IPS DF 6.9 (cell line): ENCODE measurements around the gene PDZRN4.
"Not testable (repeated sequence)": the region's sequence is repeated elsewhere in the genome, so short reads cannot be mapped to it uniquely, and the experiment has no call there.

ENCODE experiments used
- DNase-seq: peaks from one replicate; pipeline ENCODE4 v3.0.0-alpha.2; 2013; ENCODE audit warnings: low read depth, low spot score
- H3K27ac ChIP-seq: one replicate; pipeline ENCODE4 v1.5.1; 2013; ENCODE audit warnings: low read length, control low read depth
- H3K27me3 ChIP-seq: 2 replicates; pipeline ENCODE4 v1.6.1; 2013; ENCODE audit warnings: mild to moderate bottlenecking, low read length; ENCODE audit not compliant: control insufficient read depth, insufficient read depth
- H3K36me3 ChIP-seq: 2 replicates; pipeline ENCODE4 v1.6.1; 2013; ENCODE audit warnings: low read length; ENCODE audit not compliant: control insufficient read depth, insufficient read depth
- H3K4me1 ChIP-seq: 2 replicates; pipeline ENCODE4 v1.6.1; 2013; ENCODE audit warnings: low read length; ENCODE audit not compliant: control insufficient read depth, insufficient read depth
- H3K4me3 ChIP-seq: 2 replicates; pipeline ENCODE4 v1.5.1; 2013; ENCODE audit warnings: mild to moderate bottlenecking, low read length
- H3K9me3 ChIP-seq: 2 replicates; pipeline ENCODE4 v1.6.1; 2013; ENCODE audit warnings: low read length, inconsistent platforms; ENCODE audit not compliant: control insufficient read depth, insufficient read depth
- WGBS: extraction: QIAGEN DNeasy Blood & Tissue Kit; methylation state at CpG from one replicate; pipeline ENCODE4 v1.1.7; 2013; ENCODE audit warnings: mixed read lengths, missing lambda C conversion rate; ENCODE audit not compliant: insufficient read length, insufficient coverage; 5-methylcytosine and 5-hydroxymethylcytosine counted together

PDZRN4 gene

GRCh38 chr12:41242603-41243002, 54.5 kb downstream of the PDZRN4 start:
- Histone ChIP-seq H3K9me3 (no peaks in the 10 kb centered on the region), H3K4me3 (no peak overlapping the region), H3K36me3 (no peaks in the 10 kb centered on the region), H3K4me1 (no peaks in the 10 kb centered on the region), H3K27me3 (no peaks in the 10 kb centered on the region), H3K27ac (no peak overlapping the region)
- no CpG with 5 or more reads among the region's 2 CpGs for WGBS
- DNase-seq = no peak

GRCh38 chr12:41248391-41248790, 60.3 kb downstream of the PDZRN4 start:
- H3K27ac ChIP-seq = no peak overlapping the region
- no CpG with 5 or more reads among the region's 2 CpGs for WGBS
- no peak overlapping the region for H3K4me3 ChIP-seq
- H3K9me3 ChIP-seq = no peaks in the 10 kb centered on the region
- H3K36me3 ChIP-seq = no peaks in the 10 kb centered on the region
- no peaks in the 10 kb centered on the region for H3K4me1 ChIP-seq
- no peak for DNase-seq
- no peaks in the 10 kb centered on the region for H3K27me3 ChIP-seq

- Histone ChIP-seq H3K9me3 (no peaks in the 10 kb centered on the region), H3K27ac (no peak overlapping the region), H3K27me3 (no peaks in the 10 kb centered on the region), H3K36me3 (no peaks in the 10 kb centered on the region), H3K4me3 (no peak overlapping the region), H3K4me1 (no peaks in the 10 kb centered on the region)
- no peak for DNase-seq
- WGBS = no CpG with 5 or more reads among the region's 2 CpGs
These were observed 62.6 kb downstream of the PDZRN4 start for GRCh38 chr12:41250748-41251147.

- Histone ChIP-seq H3K4me3 (no peak overlapping the region), H3K4me1 (no peaks in the 10 kb centered on the region), H3K36me3 (no peaks in the 10 kb centered on the region), H3K27me3 (no peaks in the 10 kb centered on the region), H3K27ac (no peak overlapping the region), H3K9me3 (no peaks in the 10 kb centered on the region)
- DNase-seq = no peak
- WGBS = 100% methylated on average over 1 of the region's 4 CpGs
These were observed 66.1 kb downstream of the PDZRN4 start for GRCh38 chr12:41254004-41254914.

- WGBS = no CpG with 5 or more reads among the region's 6 CpGs
- not testable (repeated sequence) for H3K27ac ChIP-seq, H3K4me3 ChIP-seq, H3K4me1 ChIP-seq, H3K36me3 ChIP-seq, H3K9me3 ChIP-seq, H3K27me3 ChIP-seq, DNase-seq
These were observed 75.1 kb downstream of the PDZRN4 start for GRCh38 chr12:41263196-41263595.

- Histone ChIP-seq H3K4me1 (no peaks in the 10 kb centered on the region), H3K4me3 (no peak overlapping the region), H3K36me3 (no peaks in the 10 kb centered on the region), H3K9me3 (no peaks in the 10 kb centered on the region), H3K27ac (no peak overlapping the region), H3K27me3 (no peaks in the 10 kb centered on the region)
- DNase-seq = no peak
These were observed 76.2 kb downstream of the PDZRN4 start for GRCh38 chr12:41264281-41264680.

- H3K36me3 ChIP-seq = no peaks in the 10 kb centered on the region
- no peaks in the 10 kb centered on the region for H3K27me3 ChIP-seq
- DNase-seq = no peak
- WGBS = no CpG with 5 or more reads among the region's 1 CpG
- H3K9me3 ChIP-seq = no peaks in the 10 kb centered on the region
- H3K27ac ChIP-seq = no peak overlapping the region
- H3K4me3 ChIP-seq = no peak overlapping the region
- no peaks in the 10 kb centered on the region for H3K4me1 ChIP-seq
These were observed 80.9 kb downstream of the PDZRN4 start for GRCh38 chr12:41269056-41269455.

- no CpG with 5 or more reads among the region's 3 CpGs for WGBS
- Histone ChIP-seq H3K4me3 (no peak overlapping the region), H3K9me3 (no peaks in the 10 kb centered on the region), H3K36me3 (no peaks in the 10 kb centered on the region), H3K4me1 (no peaks in the 10 kb centered on the region), H3K27me3 (no peaks in the 10 kb centered on the region), H3K27ac (no peak overlapping the region)
- no peak for DNase-seq
These were observed 83.4 kb downstream of the PDZRN4 start for GRCh38 chr12:41271489-41271888.

- Histone ChIP-seq H3K4me1 (0 out of 2 replicates have a peak, but pooled peaks cover 1% of the 10 kb centered on the region), H3K4me3 (no peak overlapping the region), H3K9me3 (no peaks in the 10 kb centered on the region), H3K27ac (no peak overlapping the region), H3K36me3 (no peaks in the 10 kb centered on the region), H3K27me3 (no peaks in the 10 kb centered on the region)
- no CpG with 5 or more reads among the region's 2 CpGs for WGBS
- DNase-seq = no peak
These were observed 86.5 kb downstream of the PDZRN4 start for GRCh38 chr12:41274643-41275042.

GRCh38 chr12:41277100-41277945, 89.2 kb downstream of the PDZRN4 start:
- Histone ChIP-seq H3K4me3 (no peak overlapping the region), H3K36me3 (no peaks in the 10 kb centered on the region), H3K27me3 (no peaks in the 10 kb centered on the region), H3K4me1 (0 out of 2 replicates have a peak, but pooled peaks cover 1% of the 10 kb centered on the region), H3K9me3 (no peaks in the 10 kb centered on the region), H3K27ac (no peak overlapping the region)
- peak; percentile 1 for DNase-seq
- no CpG with 5 or more reads among the region's 15 CpGs for WGBS
